Right lobe of liver (tissue), 4 donors: ENCODE measurements around the gene CFLAR.

Experiments
- CTCF ChIP-seq, 4 donors: fragments of 200-600 bp in 3 of 4; fragments of 450-650 bp in 1 of 4; IDR thresholded peaks; one replicate each; pipeline versions ENCODE4 v1.5.1 to v1.8.0; 2016 to 2022; ENCODE audit warnings: antibody characterized with exemption in 4 of 4, mild to moderate bottlenecking in 2 of 4
- POLR2A ChIP-seq: fragments of 450-650 bp; IDR thresholded peaks from one replicate; pipeline ENCODE4 v1.6.1; 2017; ENCODE audit warnings: antibody characterized with exemption, mild to moderate bottlenecking
- donor health status: DM: no; HTN: no; CAD: no.
- donor health status: DM: no; HTN: no; CAD: no.
- donor health status: DM: no; HTN: yes; CAD: no.

GRCh38 chr2:201126308-201127151 is 10.6 kb downstream of the CFLAR start:
- TF ChIP-seq CTCF (IDR thresholded peaks at IDR 0.05) = no peak
- TF ChIP-seq POLR2A = no peak
